NCI-H2196 (cell line): Measurements from ENCODE around the gene ITIH5.
"Not testable (repeated sequence)": the region's sequence is repeated elsewhere in the genome, so short reads cannot be mapped to it uniquely, and the experiment has no call there.

ENCODE experiments used
- DNase-seq: peaks from one replicate; lab custom pipeline; 2025; ENCODE audit not compliant: unreplicated experiment; lab: John Stamatoyannopoulos, UW

Gene ITIH5

DNA sequence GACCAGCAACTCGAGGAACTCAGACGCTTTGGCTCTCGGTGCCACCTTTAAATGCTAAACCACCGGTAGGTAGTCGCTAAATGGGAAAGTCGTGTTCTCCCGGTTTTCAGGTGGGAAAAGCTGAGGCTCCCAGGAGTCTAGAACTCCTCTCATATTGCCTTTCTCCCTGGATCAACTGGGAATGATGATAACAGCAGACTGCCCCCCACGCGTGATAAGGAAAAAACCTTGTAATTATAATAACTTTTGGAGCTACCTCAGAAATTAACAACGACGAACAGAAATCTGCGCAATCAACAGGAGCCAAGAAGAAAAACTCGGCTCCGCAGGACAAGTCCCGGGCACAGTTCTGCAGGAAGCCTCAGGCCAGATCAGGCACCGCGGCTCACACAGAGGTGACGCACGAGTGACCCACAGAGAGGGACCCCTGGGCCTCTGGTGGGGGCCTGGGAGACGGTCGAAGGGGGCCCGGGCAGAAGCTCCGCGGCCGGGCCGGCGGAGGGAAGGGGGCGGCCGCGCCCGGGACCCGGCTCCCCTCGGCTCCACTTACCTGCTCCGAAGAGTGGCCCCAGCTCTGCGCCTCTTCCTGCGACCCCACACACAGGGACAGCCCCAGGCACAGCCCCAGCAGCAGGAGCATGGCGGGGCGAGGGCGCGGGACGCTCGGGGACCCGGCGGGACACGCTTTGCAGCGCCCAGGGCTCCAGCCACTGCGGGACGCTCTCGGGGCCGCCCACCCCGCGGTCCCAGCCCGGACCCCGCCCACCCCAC is at the start of gene ITIH5:
TSS of gene ITIH5 (minus strand) at position 714 of the 771 bp plus-strand sequence. CDS start at position 640, 74 bp downstream.
- DNase-seq: no peak

DNA sequence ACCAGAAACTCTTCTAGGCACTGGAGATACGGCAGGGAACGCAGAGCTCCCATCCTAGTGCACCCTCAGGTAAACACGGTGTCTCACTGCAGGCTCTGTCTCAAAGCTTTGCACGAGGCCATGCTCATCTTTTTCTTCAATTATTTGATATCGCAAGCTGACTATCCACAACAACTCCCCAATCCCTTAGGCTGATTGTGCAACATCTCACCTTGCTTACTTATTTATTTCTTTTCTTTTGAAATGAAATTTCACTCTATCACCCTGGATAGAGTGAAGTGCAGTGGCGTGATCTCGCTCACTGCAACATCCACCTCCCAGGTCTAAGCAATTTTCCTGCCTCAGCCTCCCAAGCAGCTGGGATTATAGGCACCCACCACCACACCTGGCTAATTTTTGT is 48.7 kb upstream of the ITIH5 start:
- no peak for DNase-seq

DNA sequence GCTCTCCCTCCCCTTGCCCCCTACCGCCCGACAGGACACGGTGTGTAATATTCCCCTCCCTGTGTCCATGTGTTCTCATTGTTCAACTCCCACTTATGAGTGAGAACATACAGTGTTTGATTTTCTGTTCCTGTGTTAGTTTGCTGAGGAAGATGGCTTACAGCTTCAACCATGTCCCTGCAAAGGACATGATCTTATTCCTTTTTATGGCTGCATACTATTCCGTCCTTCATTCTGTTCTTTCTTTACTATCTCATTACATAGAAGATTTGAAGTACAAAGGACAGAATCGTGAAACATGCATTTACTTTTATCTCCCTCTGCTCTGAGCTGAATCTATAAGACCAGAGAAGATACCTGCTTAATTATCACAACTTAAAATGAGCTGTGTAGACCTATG is 44.3 kb upstream of the ITIH5 start:
- not testable (repeated sequence) for DNase-seq

DNA sequence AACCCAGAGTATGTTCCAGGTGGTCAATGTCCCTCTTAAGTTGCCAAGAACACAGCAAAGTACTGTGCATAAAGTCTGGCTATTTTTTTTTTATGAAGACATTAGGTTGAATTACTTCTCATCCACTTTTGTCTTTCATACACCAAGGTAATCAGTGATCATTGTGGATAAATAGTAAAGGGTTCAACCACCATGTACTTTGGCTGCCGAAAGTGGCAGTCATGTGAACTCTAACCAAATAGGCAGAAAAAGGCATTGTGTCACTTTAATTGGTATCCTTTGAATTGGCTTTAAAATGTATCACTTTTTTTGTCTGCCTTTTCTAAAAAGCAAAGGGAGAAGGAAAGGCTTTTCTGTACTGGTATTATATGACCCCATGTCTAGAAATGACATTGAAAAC is 43.7 kb upstream of the ITIH5 start:
- DNase-seq: no peak

DNA sequence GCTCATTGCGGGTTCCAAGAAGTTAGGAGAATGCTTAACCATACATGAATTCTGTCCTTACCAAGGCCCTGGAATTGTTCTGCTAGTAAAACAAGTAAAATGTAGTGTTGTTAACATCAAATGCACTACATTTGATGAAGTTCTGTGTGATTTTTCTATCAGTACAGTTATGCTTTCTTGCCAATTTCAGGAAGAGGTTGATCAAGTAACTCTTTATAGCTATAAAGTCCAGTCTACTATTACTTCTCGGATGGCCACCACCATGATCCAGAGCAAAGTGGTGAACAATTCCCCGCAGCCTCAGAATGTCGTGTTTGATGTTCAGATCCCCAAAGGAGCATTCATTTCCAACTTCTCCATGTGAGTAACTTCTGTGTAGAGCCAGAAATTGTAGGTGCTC is 42.1 kb upstream of the ITIH5 start:
- no peak for DNase-seq

DNA sequence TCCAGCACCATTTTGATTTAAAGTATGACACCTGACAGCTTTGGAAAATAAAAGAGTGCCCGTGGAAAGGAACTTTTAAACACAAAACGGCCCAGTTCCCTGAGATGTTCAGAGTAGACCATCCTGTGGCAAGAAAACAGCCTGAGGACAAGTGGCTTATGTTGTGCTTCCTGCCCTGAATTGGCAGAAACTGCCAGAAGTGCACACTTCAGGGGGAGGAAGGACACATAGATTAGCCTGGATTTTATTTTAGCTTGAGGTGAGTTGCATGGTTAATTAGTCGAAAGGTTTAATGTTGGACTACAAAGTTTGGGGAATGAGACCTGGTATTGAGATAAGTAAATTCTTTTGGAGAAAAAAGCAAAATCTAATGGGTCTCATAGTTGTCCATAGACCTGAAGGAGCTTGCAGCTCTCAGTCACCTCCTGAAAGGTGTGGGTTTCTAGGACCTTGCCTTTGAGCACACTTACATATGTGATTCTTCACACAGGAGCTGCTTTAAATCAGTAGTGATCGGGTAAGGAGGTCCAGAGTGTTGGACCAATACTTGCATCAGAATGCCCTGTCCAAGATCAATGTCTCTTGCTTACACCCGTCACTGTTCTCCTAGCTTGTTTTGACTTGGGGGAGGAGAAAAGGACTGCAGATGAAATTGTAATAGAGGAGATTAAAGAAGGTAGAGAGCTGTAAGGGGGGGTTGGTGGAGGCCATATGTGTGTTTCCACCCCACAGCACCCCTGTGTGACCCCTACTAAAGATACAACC is 41.3 kb upstream of the ITIH5 start:
- no peak for DNase-seq

DNA sequence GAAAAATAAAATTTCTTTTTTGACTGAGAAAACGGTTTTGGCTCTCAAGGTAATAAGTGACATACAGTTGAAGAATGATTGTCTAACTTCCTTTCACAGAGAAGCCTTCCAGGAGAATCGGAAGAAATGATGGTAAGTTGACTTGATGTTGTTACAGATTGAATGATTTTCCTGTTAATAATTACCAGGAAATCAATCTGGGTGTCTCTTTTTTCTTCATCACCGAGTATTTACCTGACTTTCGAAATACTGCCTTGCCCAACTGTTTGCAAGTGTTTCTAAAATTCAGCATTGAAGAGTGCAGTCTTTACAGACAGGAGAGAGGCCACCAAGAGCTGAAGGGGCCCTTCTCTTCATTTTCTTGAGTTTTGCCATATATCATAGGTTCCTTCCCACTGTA is 40.3 kb upstream of the ITIH5 start:
- no peak for DNase-seq

DNA sequence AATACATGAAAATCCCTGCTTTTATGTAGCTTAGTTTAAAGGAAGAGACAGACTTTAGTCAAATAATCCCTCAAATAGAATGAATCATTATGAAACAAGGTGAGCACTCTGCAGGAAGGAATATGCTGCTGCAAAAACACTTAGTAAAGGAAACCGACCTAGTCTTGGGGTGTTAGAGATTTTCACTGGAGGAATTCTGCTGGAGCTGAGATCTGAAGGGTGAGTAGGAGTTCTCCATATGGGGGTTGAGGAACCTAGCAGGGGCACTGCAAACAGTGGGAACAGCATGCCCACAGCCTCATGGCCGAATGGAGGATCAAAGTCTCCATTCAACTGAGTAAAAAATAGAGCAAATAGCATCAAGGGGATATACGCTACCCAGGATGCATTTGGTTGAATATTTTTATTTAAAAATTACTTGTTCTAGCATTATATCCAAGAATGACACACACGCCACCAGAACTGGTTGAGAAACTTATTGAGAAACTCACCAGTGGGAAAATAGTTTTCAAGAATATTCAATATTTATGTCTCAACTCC is 39.8 kb upstream of the ITIH5 start:
- no peak for DNase-seq

DNA sequence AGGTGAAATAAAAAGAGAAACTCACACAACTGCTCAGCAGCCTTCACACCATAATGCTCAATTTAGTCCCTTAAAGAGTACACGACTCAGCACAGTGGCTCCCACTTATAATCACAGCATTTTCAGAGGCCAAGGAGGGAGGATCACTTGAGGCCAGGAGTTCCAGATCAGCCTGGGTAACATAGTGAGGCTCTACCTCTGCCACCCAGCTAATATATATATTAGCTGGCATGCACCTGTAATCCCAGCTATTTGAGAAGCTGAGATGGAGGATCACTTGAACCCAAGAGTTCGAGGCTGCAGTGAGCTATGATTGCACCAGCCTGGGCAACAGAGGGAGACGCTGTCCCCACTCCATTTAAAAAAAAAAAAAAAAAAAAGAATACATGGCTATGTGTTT is 38.6 kb upstream of the ITIH5 start:
- no peak for DNase-seq

DNA sequence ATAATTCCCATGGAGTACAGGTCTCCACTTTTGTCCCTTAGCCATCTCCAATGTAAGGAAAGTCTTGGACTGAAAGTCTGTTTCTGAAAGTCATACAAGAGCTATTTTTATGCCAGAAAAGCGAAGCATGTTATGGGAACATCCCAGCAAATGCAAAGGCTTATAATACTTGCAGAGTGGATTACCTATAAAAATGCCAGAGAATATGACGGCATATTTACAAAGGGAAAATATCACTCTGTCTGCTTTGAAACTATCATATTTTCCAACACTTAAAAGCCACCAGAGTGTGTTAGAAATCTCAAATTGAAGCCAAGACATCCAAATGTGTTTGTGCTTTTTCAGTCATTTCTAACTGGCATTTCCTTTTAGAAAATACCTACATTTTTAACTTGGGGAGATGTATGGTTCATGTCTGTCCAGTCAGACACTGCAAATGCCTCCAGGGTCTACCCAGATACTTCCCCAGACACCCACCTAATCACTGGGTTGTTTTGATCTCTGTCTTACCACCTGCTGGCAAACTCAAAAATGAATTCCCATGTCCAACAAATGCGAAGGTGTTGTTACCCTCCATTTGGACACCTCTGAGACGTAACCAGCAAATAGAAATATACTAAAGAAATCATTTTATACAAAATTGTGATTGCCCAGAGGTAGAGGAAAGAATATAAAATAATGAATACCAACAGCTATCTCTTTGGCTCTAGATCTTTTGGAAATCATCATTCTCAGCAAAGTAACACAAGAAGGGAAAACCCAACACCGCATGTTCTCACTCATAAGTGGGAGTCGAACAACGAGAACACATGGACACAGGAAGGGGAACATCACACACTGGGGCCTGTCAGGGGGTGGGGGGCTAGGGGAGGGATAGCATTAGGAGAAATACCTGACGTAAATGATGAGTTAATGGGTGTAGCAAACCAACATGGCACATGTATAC is 37.6 kb upstream of the ITIH5 start:
- DNase-seq: no peak

DNA sequence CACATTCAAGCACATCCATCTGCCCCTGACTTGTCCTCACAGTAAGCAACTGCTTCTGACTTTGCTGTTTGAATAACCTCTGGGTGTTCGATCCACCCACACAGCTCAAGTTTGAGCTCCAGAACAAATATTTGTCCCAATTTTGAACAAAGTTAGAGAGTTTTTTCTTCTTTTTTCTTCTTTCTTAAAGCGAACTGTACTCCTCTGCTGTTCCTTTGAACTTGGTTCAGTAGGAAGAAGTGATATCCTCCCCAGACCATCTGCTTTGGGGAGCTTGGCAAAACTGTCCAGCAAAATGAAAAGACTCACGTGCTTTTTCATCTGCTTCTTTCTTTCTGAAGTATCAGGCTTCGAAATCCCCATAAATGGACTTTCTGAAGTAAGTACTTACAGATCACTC is 36.4 kb upstream of the ITIH5 start, which contains the start of gene ITIH2:
TSS of gene ITIH2 (plus strand) at position 177 of the 400 bp plus-strand sequence. CDS start at position 296, 119 bp downstream.
- DNase-seq: no peak

DNA sequence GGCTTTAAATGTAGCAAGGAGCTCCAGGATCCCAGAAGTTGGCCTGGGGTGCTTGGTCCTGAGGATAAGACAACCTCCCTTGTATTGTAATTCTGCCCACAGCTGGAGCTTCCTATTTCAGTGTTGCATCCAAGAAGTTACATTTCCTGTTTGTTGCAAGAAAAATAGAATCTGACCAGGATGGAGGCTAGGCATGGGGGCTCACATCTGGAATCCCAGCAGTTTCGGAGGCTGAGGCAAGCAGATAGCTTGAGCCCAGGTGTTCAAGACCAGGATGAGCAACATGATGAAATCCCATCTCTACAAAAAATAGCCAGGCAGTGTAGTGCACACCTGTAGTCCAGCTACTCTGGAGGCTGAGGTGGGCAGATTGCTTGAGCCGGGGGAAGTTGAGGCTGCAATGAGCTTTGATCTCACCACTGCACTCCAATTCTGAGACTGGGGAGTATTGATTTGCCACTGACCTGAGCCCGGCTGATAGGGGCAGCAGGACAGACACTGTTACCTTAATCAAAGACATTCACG is 35.6 kb upstream of the ITIH5 start:
- no peak for DNase-seq

DNA sequence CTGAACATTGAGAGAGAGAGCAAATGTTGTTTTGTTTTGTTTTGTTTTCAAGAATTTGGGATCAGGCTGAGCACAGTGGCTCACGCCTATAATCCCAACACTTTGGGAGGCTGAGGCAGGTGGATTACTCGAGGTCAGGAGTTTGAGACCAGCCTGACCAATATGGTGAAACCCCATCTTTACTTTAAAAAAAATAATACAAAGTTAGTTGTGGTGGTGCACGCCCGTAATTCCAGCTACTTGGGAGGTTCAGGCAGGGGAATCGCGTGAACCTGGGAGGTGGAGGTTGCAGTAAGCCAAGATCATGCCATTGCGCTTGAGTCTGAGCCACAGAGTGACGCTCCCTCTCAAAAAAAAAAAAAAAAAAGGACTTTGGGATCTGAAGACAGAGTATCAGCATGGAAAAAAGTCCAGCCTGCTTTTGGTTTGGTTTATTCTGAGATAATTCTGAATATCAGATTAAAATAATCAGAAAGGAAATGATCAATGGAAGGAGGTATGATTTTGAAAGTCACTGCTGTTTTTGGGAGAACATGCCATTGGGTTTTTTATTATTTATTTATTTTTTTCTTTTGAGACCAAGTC is 34.5 kb upstream of the ITIH5 start:
- no peak for DNase-seq

DNA sequence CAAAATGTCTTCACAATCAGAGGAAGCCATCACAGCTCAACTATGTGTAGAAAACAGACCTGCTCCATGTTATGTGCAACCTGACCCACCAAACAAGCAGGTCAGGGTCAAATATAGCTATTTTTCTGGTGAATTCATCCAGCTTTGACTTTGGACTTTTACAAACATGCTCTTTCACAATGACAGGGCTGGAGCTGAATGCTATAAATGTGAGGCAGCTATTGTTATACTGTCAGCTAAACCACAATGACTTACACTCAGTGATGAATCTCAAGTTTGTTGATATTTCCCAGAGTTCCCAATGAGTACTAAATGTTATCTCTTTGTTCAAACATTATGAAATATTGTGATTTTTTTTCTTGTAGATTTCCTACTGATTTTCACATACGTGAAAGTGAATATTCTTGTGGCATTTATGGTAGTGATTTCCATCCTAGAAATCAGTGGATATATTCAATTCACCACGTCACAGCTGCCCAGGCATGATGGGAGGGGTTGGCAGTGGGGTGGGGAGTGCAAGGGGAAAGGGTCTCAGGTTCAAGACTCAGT is 33.9 kb upstream of the ITIH5 start:
- DNase-seq: no peak

DNA sequence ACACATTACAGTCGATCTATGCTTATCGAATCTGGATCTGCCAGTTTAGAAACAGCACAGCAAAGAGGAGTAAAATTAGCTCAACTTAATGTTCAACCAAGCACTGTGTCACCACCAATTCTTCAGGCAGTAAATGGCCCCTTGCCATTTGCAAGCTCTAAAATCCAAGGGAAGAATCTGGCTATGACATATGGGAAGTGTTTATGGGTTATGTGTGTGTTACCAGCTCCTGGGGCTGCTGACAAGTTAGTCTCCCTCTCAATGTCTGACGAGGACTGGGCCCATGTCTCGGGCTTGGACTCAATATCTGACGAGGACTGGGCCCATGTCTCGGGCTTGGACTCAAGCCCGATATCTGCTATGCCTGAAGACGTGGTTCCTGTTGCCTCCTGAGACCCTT is 30.7 kb upstream of the ITIH5 start:
- no peak for DNase-seq

DNA sequence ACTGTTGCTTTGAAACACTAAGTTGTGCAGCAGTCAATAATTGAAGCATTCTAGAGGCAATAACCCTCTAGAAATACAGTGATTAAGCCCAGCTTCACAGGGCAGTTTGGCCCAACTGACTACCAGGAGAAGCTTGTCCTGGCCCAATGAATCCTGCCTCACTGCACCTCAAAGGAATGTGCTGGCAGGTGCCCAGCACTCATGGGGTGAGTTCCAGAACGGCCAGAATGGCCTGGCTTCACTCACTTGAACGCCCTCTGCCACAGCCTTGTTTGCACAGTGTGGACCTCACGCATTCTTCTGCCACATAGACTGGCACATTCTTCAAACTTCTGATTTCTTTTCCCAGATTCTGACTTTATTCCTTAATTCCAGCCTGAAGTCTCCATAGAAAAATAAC is 29.8 kb upstream of the ITIH5 start:
- no peak for DNase-seq

DNA sequence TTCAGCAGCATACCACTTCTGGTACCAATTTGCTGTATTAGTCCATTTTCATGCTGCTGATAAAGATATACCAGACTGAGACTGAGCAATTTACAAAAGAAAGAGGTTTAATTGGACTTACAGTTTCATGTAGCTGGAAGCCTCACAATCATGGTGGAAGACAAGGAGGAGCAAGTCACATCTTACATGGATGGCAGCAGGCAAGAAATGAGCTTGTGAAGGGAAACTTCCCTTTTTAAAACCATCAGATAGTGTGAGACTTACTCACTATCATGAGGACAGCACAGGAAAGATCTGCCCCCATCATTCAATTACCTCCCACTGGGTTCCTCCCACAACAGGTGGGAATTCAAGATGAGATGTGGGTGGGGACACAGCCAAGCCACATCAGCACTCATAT is 26.4 kb upstream of the ITIH5 start:
- not testable (repeated sequence) for DNase-seq

DNA sequence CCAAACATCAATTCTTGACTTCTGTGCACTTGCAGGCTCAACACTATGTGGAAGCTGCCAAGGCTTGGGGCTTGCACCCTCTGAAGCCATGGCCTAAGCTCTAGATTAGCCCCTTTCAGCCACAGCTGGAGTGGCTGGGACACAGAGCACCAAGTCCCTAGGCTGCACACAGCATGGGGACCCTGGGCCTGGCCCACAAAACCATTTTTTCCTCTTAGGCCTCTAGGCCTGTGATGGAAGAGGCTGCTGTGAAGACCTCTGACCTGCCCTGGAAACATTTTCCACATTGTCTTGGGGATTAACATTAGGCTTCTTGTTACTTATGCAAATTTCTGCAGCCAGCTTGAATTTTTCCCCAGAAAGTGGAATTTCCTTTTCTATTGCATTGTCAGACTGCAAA is 25.6 kb upstream of the ITIH5 start:
- not testable (repeated sequence) for DNase-seq

DNA sequence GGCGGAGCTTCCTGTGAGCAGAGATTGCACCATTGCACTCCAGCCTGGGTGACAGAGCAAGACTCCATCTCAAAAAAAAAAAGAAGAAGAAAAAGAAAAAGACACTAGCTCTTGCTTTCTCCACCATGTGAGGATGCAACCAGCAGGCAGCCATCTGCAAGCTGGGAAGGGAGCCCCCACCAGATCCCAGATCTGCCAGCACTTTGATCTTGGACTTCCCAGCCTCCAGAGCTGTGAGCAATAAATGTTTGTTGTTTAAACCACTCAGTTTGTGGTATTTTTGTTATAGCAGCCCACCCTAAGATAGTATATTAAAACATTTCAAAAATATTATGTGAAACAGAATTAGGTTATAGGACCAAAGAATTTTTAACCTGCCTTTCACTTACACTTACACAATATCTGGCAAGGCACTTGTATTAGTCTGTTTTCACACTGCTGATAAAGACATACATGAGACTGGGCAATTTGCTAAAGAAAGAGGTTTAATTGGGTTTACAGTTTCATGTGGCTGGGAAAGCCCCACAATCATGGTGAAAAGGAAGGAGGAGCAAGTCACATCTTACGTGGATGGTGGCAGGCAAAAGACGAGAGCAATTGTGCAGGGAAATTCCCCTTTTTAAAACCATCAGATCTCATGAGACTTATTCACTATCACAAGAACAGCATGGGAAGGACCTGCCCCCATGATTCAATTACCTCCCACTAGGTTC is 24.3 kb upstream of the ITIH5 start:
- not testable (repeated sequence) for DNase-seq
